ENCODE results near the gene WDR48. TPM values are rescaled to one million over a fixed set of nuclear protein-coding genes. Genes with fewer than 3 reads are reported as not detected.

The WDR48 gene
- total RNA-seq, 2 experiments from 2014 or later, result 81.2 to 88.6 TPM

DNA sequence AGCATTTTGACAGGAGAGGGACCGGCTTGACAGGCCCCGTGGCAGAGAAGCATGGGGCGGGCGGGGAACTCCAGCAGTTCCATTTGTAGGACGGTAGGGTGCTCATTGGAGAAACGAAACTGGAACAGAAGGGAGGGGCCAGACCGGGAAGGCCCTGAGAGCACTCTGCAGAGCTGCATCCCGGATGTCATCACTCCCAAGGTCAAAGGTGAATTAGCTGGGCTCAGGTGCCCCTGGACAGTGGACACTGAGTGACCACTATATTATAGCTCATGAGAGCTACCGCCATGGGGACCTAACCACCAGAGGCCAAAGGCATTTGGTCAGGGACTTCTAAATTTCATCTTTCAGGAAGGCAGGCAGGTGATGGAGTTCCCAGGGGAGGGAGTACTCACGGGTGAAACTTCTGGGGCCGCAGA is 94.3 kb downstream of the WDR48 start:
- peaks cover 82% of the 10 kb centered on the region for H3K36me3 Mint-ChIP-seq (ENCODE audit: low read depth)
- ChIA-PET CTCF (interaction anchor here (1.1 kb wide), 1 partner anchor 142 kb away, joined by 3 read pairs; no protein-coding TSS in a partner anchor), POLR2A (interaction anchor here (1.1 to 2.0 kb wide), 2 partner anchors 38 to 142 kb away, joined by 3 to 10 read pairs; partner anchors contain the start of genes GORASP1 and TTC21A)
- Histone ChIP-seq H3K4me1 (ENCODE audit: insufficient read depth, low read length) (peaks cover 74% of the 10 kb centered on the region), H3K27me3 (ENCODE audit: control insufficient read depth in 1 of 2, insufficient read depth in 2 of 2, low read length in 2 of 2) (no peaks in the 10 kb centered on the region), H3K4me3 (ENCODE audit: low read length) (no peak overlapping the region), H3K27ac (ENCODE audit: low read depth in 1 of 2, low read length in 2 of 2) (no peak overlapping the region), H3K36me3 (ENCODE audit: insufficient read depth, low read length) (peaks cover 55% of the 10 kb centered on the region), H3K9me3 (ENCODE audit: control insufficient read depth in 1 of 2, insufficient read depth in 1 of 2, low read length in 2 of 2) (no peaks in the 10 kb centered on the region)
- H3K9me3 Mint-ChIP-seq, result no peaks in the 10 kb centered on the region
- no peak for TF ChIP-seq CTCF (IDR thresholded peaks at IDR 0.05)
- peaks cover 81% of the 10 kb centered on the region for H3K4me1 Mint-ChIP-seq (ENCODE audit: low read depth)
- H3K27me3 Mint-ChIP-seq, result no peaks in the 10 kb centered on the region
- intact Hi-C loops (cut with DNase I, micrococcal nuclease), result loop anchor here in 1 of 2 experiments (10.0 kb wide), 1 partner anchor 91 kb away; the partner anchor contains the start of genes SCN11A and WDR48
- peak in 2 of 14 experiments; percentile 61 to 65 for DNase-seq
- H3K4me3 Mint-ChIP-seq, result peak overlapping the region; percentile 43
- peak overlapping the region; percentile 97 for H3K27ac Mint-ChIP-seq
- ATAC-seq (ENCODE audit: poor library complexity), result no peak

Small RNAs within 50 kb of the gene (microRNA-seq; reads per million reads assigned to microRNA genes)
- gene MIR6822 (ENCODE audit: borderline microRNAs expressed, borderline replicate concordance), result not detected

Other genes with a start within 250 kb of the WDR48 start
- gene SCN10A, start 235.8 kb upstream of the WDR48 start, total RNA-seq, result not detected
- gene SCN11A, start 72 bp upstream of the WDR48 start, total RNA-seq, result under 1 TPM in 1 of 2 experiments, not detected in 1; 0.08 TPM
- 10 to 100 TPM; 29.1 to 31.5 TPM for gene GORASP1, start 55.6 kb downstream of the WDR48 start, total RNA-seq
- 1 to 10 TPM; 4.1 to 5.2 TPM for gene TTC21A, start 55.7 kb downstream of the WDR48 start, total RNA-seq
- 100 to 1,000 TPM; 357 to 368 TPM for gene CSRNP1, start 101.6 kb downstream of the WDR48 start, total RNA-seq
- not detected for gene XIRP1, start 140.6 kb downstream of the WDR48 start, total RNA-seq
- gene CX3CR1, start 228.0 kb downstream of the WDR48 start, total RNA-seq, result under 1 TPM; 0.14 to 0.27 TPM

All from CD4-positive, alpha-beta T cell (primary cell).